PC-3 (cell line): ENCODE data around the gene LKAAEAR1. TPM values are rescaled to one million over a fixed set of nuclear protein-coding genes. Genes with fewer than 3 reads are reported as not detected.

Source experiments
- ATAC-seq: fragments of 200-7000 bp; cut with Tn5 transposase; 2 replicates; pipeline ENCODE4 v1.9.1; 2020; ENCODE audit warnings: mild to moderate bottlenecking, moderate library complexity
- BruUV-seq: library from RNA; stranded (reverse); fragments of 400-500 nt; replicated peaks from 2 replicates; lab custom pipeline; 2021; lab: Mats Ljungman, UMichigan
- CTCF ChIA-PET: fragments of 300-600 bp; sonication (Branson Sonifier 250); formaldehyde crosslinking; loops from one replicate; lab custom pipeline; 2022; ENCODE audit warnings: antibody characterized with exemption; lab: Charles Lee
- POLR2A ChIA-PET: fragments of 300-600 bp; sonication (Branson Sonifier 250); formaldehyde crosslinking; loops from one replicate; lab custom pipeline; 2022; ENCODE audit warnings: antibody characterized with exemption; ENCODE audit not compliant: unreplicated experiment; lab: Charles Lee
- DNase-seq: peaks from one replicate; pipeline ENCODE4 v3.0.0-alpha.2; 2015
- H2AFZ ChIP-seq: fragments of 300-600 bp; sonication (generic); 2 replicates; pipeline ENCODE4 v1.6.0; 2016; ENCODE audit warnings: antibody characterized with exemption, low read length
- H3F3A ChIP-seq: fragments of 300-600 bp; sonication (generic); one replicate; pipeline ENCODE4 v1.6.0; 2017; ENCODE audit warnings: antibody characterized with exemption, low read length, control low read depth, mild to moderate bottlenecking; ENCODE audit not compliant: unreplicated experiment
- H3K27ac ChIP-seq: fragments of 300-600 bp; sonication (generic); 2 replicates; pipeline ENCODE4 v1.5.1; 2016; ENCODE audit warnings: mild to moderate bottlenecking, low read length
- H3K27me3 ChIP-seq: fragments of 300-600 bp; sonication (generic); 2 replicates; pipeline ENCODE4 v1.6.1; 2016; ENCODE audit warnings: low read length, mixed read lengths
- H3K36me3 ChIP-seq: fragments of 300-600 bp; sonication (generic); 2 replicates; pipeline ENCODE4 v1.6.1; 2016; ENCODE audit warnings: low read depth, mixed run types, low read length, mixed read lengths
- H3K4me1 ChIP-seq: fragments of 300-600 bp; sonication (generic); 2 replicates; pipeline ENCODE4 v1.5.1; 2016; ENCODE audit warnings: low read length; ENCODE audit not compliant: insufficient read depth
- H3K4me2 ChIP-seq: fragments of 300-600 bp; sonication (generic); 2 replicates; pipeline ENCODE4 v1.6.0; 2016; ENCODE audit warnings: low read length
- H3K4me3 ChIP-seq: fragments of 300-600 bp; sonication (generic); 2 replicates; pipeline ENCODE4 v1.5.1; 2016; ENCODE audit warnings: mild to moderate bottlenecking, low read length, mixed read lengths
- H3K79me2 ChIP-seq: fragments of 300-600 bp; sonication (generic); 2 replicates; pipeline ENCODE4 v1.6.1; 2017; ENCODE audit warnings: low read length, mixed read lengths
- H3K9ac ChIP-seq: fragments of 300-600 bp; sonication (generic); 2 replicates; pipeline ENCODE4 v1.6.0; 2016; ENCODE audit warnings: mild to moderate bottlenecking, low read length
- H3K9me2 ChIP-seq: fragments of 300-600 bp; sonication (generic); replicated peaks from 2 replicates; pipeline ENCODE4 v1.6.1; 2016; ENCODE audit warnings: mixed run types, low read length, mixed read lengths
- H3K9me3 ChIP-seq: fragments of 300-600 bp; sonication (generic); 2 replicates; pipeline ENCODE4 v1.6.1; 2016; ENCODE audit warnings: low read length, mixed read lengths
- H4K20me1 ChIP-seq: fragments of 300-600 bp; sonication (generic); 2 replicates; pipeline ENCODE4 v1.6.1; 2016; ENCODE audit warnings: low read length, mixed read lengths
- CTCF ChIP-seq: fragments of 300-600 bp; sonication (generic); conservative IDR thresholded peaks from 2 replicates; pipeline ENCODE4 v1.5.1; 2017; ENCODE audit warnings: antibody characterized with exemption, low read depth, mild to moderate bottlenecking, low read length
- EZH2 ChIP-seq: fragments of 300-600 bp; sonication (generic); IDR thresholded peaks from one replicate; pipeline ENCODE4 v1.6.1; 2017; ENCODE audit warnings: antibody characterized with exemption, mild to moderate bottlenecking, low read length; ENCODE audit not compliant: unreplicated experiment
- EZH2phosphoT487 ChIP-seq: fragments of 300-600 bp; sonication (generic); IDR thresholded peaks from 2 replicates; pipeline ENCODE4 v1.6.1; 2018; ENCODE audit warnings: mild to moderate bottlenecking, antibody characterized with exemption, low read length, borderline replicate concordance
- intact Hi-C: fragments of 100-400 bp; cut with micrococcal nuclease; formaldehyde crosslinking; loops from 2 replicates; pipeline ENCODE4 v1.9.0; 2023
- total RNA-seq: library from RNA; depleted of rRNA; stranded (reverse); fragments of >200 nt; gene quantifications from 2 replicates; pipeline ENCODE4 v1.2.3, GENCODE V29; 2014

Gene LKAAEAR1
- total RNA-seq, 1 experiment from 2014 or later: 1.1 TPM

GRCh38 chr20:64055396-64055892, 28.8 kb downstream of the LKAAEAR1 start:
- H3K9me3 ChIP-seq: no peaks in the 10 kb centered on the region
- no peak overlapping the region for H3K9ac ChIP-seq
- H3K36me3 ChIP-seq: no peaks in the 10 kb centered on the region
- no peaks in the 10 kb centered on the region for H3F3A ChIP-seq
- H3K79me2 ChIP-seq: no peaks in the 10 kb centered on the region
- no TSS peak for BruUV-seq
- no peak overlapping the region for H3K4me3 ChIP-seq
- no peaks in the 10 kb centered on the region for H3K27me3 ChIP-seq
- no peak overlapping the region for H2AFZ ChIP-seq
- H3K27ac ChIP-seq: no peak overlapping the region
- no peak for DNase-seq
- intact Hi-C loops: no loop called here
- no peak for TF ChIP-seq EZH2
- TF ChIP-seq EZH2phosphoT487: no peak
- TF ChIP-seq CTCF: no peak
- ATAC-seq: no peak
- POLR2A ChIA-PET: no interaction called here
- peaks cover 10% of the 10 kb centered on the region for H3K4me1 ChIP-seq
- H3K4me2 ChIP-seq: no peak overlapping the region
- H3K9me2 ChIP-seq: no peaks in the 10 kb centered on the region
- CTCF ChIA-PET: interaction anchor here (0.6 kb wide), 1 partner anchor 180 kb away, joined by 3 read pairs; no protein-coding TSS in a partner anchor
- H4K20me1 ChIP-seq: no peaks in the 10 kb centered on the region

GRCh38 chr20:64053841-64054661, 30.1 kb downstream of the LKAAEAR1 start:
- Histone ChIP-seq H3K9me2 (no peaks in the 10 kb centered on the region), H4K20me1 (no peaks in the 10 kb centered on the region), H3F3A (no peaks in the 10 kb centered on the region), H3K27ac (no peak overlapping the region), H3K4me2 (no peak overlapping the region), H3K9ac (no peak overlapping the region), H3K79me2 (no peaks in the 10 kb centered on the region), H3K4me1 (peaks cover 13% of the 10 kb centered on the region), H3K27me3 (no peaks in the 10 kb centered on the region), H2AFZ (no peak overlapping the region), H3K4me3 (no peak overlapping the region), H3K36me3 (no peaks in the 10 kb centered on the region), H3K9me3 (no peaks in the 10 kb centered on the region)
- no TSS peak for BruUV-seq
- POLR2A ChIA-PET: no interaction called here
- ATAC-seq: peak; percentile 14; the same call in 1 of the 2 replicates
- CTCF ChIA-PET: interaction anchor here (0.5 to 1.2 kb wide), 3 partner anchors 10 to 33 kb away, joined by 3 to 5 read pairs (median 3); no protein-coding TSS in a partner anchor
- intact Hi-C loops: no loop called here
- peak; percentile 37 for DNase-seq
- TF ChIP-seq EZH2phosphoT487: no peak
- TF ChIP-seq CTCF: peak; percentile 53
- TF ChIP-seq EZH2: no peak
